ENCODE data around the gene UBA7.
"Not testable (repeated sequence)": the region's sequence is repeated elsewhere in the genome, so short reads cannot be mapped to it uniquely, and the experiment has no call there.

Gene UBA7

GRCh38 chr3:49781415-49782199, 32.1 kb downstream of the UBA7 start:
- no peak for DNase-seq

DNA sequence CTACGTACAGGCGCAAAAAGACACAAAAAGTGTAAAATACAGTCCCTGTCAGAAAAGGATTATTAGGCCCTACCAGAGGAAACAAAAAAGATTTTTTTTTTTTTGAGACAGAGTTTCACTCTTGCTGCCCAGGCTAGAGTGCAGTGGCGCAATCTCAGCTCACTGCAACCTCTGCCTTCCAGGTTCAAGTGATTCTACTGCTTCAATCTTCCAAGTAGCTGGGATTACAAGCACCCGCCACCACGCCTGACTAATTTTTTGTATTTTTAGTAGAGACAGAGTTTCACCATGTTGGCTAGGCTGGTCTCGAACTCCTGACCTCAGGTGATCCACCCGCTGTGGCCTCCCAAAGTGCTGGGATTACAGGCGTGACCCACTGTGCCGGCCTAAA, 32.8 kb downstream of the UBA7 start:
- DNase-seq = not testable (repeated sequence)

DNA sequence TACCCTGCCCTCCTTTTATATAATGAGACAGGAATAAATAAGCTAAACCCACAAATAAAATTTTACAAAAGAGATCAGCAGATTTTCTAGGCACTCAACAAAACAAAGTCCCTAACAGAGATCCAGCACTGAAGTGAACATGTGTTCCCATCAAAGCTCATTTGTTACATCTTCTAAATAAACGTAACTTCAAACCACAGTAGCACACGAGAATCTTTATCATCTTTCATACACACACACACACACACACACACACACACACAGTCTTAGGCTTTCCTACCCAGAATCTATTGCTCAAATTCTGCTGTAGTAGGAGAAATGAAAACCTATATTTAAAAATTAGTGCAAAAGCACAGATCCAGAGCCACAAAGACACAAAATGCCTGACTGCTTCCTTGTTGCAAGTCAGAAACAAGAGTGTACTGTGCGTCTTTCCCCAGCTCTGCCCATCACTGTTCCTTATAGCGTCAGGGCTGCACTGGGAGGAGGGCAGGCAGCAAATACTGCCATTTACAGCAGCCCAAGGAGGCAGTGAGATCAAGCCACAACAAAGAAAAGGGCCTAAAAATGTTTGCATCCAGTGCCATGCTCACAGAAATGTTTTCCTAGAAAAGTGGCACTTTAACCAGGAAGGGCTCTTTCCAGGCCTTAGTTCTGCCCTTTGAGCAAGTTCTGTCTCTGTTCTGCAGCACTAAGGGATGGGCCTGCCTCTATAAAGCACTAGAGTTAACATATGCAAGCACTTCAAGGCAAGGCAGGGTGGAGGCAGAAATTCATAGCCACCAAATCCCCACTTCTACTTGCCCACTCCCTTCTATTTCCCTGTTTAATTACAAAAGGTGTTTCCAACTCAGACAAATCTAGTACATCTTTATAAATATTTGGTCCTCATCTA, 33.4 kb downstream of the UBA7 start:
- no peak for DNase-seq

DNA sequence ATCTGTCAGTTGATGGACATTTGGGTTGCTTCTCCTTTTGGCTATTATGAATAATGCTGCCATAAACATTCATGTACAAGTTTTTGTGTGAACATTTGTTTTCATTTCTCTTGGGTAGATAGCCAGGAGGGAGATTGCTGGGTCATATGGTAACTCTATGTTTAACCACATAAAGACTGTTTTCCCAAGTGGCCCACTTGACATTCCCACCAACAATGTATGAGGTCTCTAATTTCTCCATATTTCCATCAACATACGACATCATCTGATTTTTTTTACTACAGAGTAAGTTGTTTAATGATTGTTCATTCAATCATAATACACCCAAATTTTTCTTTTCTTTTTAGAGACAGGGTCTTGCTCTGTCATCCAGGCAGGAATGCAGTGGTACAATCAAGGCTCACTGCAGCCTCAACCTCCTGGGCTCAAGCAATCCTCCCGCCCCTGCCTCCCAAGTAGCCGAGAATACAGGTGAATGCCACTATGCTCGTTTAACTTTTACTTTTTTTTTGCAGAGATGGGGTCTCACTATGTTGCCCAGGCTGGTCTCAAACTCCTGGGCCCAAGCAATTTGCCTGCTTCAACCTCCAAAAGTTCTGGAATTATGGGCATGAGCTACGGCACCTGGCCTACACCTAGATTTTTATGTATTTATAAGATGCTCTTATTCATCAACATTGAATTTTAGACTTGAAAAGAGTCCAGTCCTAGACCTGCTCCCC, 34.2 kb downstream of the UBA7 start:
- no peak for DNase-seq

GRCh38 chr3:49776101-49776500, 37.7 kb downstream of the UBA7 start:
- not testable (repeated sequence) for DNase-seq

DNA sequence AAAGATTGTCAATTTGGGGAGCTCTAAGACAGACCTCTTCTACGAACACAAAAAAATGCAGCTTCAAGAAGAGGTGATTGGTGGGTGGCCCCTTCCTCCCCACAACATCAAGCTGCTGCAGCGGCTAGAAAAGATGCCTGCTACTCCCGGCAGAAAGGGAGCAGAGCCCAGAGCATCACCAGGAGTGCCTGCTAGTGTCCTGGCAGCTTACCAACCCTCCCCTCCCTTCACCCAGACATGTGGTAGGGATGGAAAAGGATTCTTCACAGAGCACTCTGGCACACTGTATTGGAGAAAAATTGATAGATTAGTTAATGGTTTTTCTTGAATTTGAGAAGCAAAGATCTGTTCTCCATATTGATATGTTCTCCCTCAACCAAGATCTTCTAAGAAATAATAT, 38.2 kb downstream of the UBA7 start:
- DNase-seq = no peak

DNA sequence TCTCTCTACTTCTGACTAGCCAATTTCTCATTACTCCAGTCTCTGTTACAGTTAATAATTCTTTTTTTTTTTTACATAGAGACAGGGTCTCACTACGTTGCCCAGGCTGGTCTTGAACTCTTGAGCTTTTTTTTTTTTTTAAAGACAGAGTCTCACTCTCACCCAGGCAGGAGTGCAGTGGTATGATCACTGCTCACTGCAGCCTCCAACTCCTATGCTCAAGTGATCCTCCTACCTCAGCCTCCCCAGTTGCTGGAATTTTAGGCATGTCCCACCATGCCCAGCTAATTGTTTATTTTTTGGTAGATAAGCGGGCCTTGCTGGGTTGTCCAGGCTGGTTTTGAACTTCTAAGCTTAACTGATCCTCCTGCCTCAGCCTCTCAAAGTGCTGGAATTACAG, 41.0 kb downstream of the UBA7 start:
- no peak for DNase-seq

- no peak for DNase-seq
Measured at GRCh38 chr3:49771340-49771938, 42.3 kb downstream of the UBA7 start.

GRCh38 chr3:49769926-49770325, 43.8 kb downstream of the UBA7 start:
- DNase-seq = no peak

- DNase-seq = no peak
Measured at GRCh38 chr3:49769286-49769915, 44.4 kb downstream of the UBA7 start.

DNA sequence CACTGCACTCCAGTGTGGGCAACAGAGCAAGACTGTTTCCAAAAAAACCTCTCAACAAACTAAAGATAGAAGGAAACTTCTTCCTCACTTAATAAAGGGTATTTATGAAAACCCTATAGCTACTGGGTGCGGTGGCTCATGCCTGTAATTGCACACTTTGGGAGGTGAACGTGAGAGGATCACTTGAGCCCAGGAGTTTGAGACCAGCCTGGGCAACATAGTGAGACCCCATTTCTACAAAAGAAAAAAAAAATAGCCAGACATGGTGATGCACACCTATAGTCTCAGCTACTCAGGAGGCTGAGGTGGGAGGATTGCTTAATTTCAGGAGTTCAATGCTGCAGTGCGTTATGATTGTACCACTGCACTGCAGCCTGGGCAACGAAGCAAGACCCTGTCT, 49.8 kb downstream of the UBA7 start:
- DNase-seq = no peak

DNA sequence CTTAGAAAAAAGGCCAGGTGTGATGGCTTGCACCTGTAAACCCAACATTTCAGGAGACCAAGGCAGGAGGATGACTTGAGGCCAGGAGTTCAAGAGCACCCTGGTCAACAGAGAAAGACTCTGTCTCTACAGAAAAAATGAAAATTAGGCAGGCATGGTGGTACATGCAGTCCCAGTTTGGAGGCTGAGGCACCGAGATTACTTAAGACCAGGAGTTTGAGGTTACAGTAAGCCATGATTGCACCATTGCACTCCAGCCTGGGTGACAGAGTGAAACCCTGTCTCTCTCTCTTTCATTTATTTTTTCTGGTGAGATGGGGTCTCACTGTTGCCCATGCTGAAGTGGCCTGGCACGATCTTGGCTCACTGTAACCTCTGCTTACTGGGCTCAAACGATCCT, 52.1 kb downstream of the UBA7 start:
- DNase-seq = no peak

- no peak for DNase-seq
Measured at GRCh38 chr3:49759226-49759625, 54.5 kb downstream of the UBA7 start.

GRCh38 chr3:49757197-49757596, 56.6 kb downstream of the UBA7 start:
- no peak for DNase-seq

GRCh38 chr3:49756036-49756435, 57.7 kb downstream of the UBA7 start:
- DNase-seq = no peak

Measured in Kasumi-1 (cell line).